ENCODE measurements around the gene ANXA8. TPM values are rescaled to one million over a fixed set of nuclear protein-coding genes. Genes with fewer than 3 reads are reported as not detected.

ANXA8 gene
- total and polyA plus RNA-seq, 2 donors (not counting 3 experiments of a cell fraction or from before 2014, with no cell fraction given) = not detected

DNA sequence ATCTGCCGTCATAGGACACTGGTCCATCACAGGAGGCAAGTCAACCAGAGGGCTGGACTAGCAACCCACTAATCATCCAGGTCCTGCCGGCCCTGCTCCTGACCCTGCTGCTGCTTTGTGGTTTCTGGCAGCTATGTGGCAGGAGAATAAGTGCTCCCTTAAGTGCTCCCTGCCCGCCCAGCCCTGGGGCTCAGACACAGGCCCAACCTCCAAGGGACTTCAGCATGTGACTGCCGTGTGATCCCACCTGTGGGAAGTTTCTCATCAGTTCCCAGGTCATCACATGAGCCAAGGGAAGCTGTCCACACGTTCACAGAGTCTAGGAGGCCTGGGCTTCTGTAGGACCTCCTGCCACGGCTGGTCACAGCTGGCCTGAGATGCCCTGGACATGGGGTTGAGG is 65.6 kb downstream of the ANXA8 start:
- CTCF ChIA-PET = no interaction called here
- H3K27ac ChIP-seq (ENCODE audit: insufficient read depth, low read depth, low read length) = no peak overlapping the region

More for the DNA sequence above, 65.6 kb downstream of the ANXA8 start:
- H3K4me2 ChIP-seq (ENCODE audit: insufficient read depth, low read length) = no peak overlapping the region
- no peak for TF ChIP-seq POLR2AphosphoS5 (IDR thresholded peaks at IDR 0.05; ENCODE audit: insufficient read depth, low read depth, low read length)
- no peak for TF ChIP-seq MAX (IDR thresholded peaks at IDR 0.05; ENCODE audit: insufficient read depth, insufficient read length)
- H3K27me3 ChIP-seq (ENCODE audit: control insufficient read depth in 2 of 2, insufficient read depth in 2 of 2, low read length in 2 of 2) = no peaks in the 10 kb centered on the region
- POLR2A ChIA-PET = no interaction called here
- FAIRE-seq (no peak), DNase-seq (ENCODE audit: low read depth, low spot score) (no peak)
- H3K79me2 ChIP-seq (ENCODE audit: control insufficient read depth, insufficient read depth, low read length) = no peaks in the 10 kb centered on the region
- H3K9me3 ChIP-seq (replicated peaks; ENCODE audit: control insufficient read depth, insufficient read depth, low read length) = no peaks in the 10 kb centered on the region
- H3K4me3 ChIP-seq (replicated peaks in 1 of 3; ENCODE audit: insufficient read depth in 1 of 3, low read depth in 1 of 3, low read length in 3 of 3) = no peak overlapping the region
- H2AFZ ChIP-seq (ENCODE audit: low read depth, low read length) = no peak overlapping the region
- H3K36me3 ChIP-seq (ENCODE audit: control insufficient read depth in 2 of 2, extremely low read depth in 1 of 2, insufficient read depth in 2 of 2, low read length in 2 of 2) = no peaks in the 10 kb centered on the region
- no peaks in the 10 kb centered on the region for H4K20me1 ChIP-seq (replicated peaks; ENCODE audit: control insufficient read depth, extremely low read depth, insufficient read depth, low read length)
- H3K4me1 ChIP-seq (ENCODE audit: control insufficient read depth, extremely low read depth, insufficient read depth, low read length) = peaks cover 9% of the 10 kb centered on the region
- BruUV-seq (replicated peaks) = no TSS peak
- intact Hi-C loops (cut with micrococcal nuclease) (no loop called here), dilution Hi-C loops (cut with MboI; ENCODE audit: extremely low pct_ligation_motif_present, low sequenced_read_pairs) (no loop called here)
- H3K9me1 ChIP-seq (replicated peaks; ENCODE audit: control insufficient read depth, extremely low read depth, insufficient read depth, low read length) = no peaks in the 10 kb centered on the region
- H3K9ac ChIP-seq (replicated peaks; ENCODE audit: extremely low read depth, insufficient read depth, low read length) = no peak overlapping the region

Small RNA genes within 50 kb of the gene (small RNA-seq; reads per million reads assigned to genes)
- gene AL591684.3 (ENCODE audit: insufficient read depth, insufficient read length, low read depth, low replicate concordance) = not detected
- not detected for gene RNA5SP312 (ENCODE audit: insufficient read depth, insufficient read length, low read depth, low replicate concordance)

Other genes starting within 250 kb of the ANXA8 start
- gene GDF10, start 183.9 kb downstream of the ANXA8 start, total RNA-seq = not detected in 2 replicates
- not detected in 2 replicates for gene GDF10, start 183.9 kb downstream of the ANXA8 start, polyA plus RNA-seq
- gene GDF2, start 161.7 kb downstream of the ANXA8 start, total RNA-seq = not detected in 2 replicates
- not detected in 2 replicates for gene GDF2, start 161.7 kb downstream of the ANXA8 start, polyA plus RNA-seq
- not detected in 2 replicates for gene RBP3, start 135.8 kb downstream of the ANXA8 start, total RNA-seq
- not detected in 2 replicates for gene RBP3, start 135.8 kb downstream of the ANXA8 start, polyA plus RNA-seq
- gene ZNF488, start 99.8 kb downstream of the ANXA8 start, total RNA-seq = 0.28 and 0.38 TPM in 2 replicates
- gene ZNF488, start 99.8 kb downstream of the ANXA8 start, polyA plus RNA-seq = 0.14 and 0.21 TPM in 2 replicates
- not detected in 2 replicates for gene FAM25G, start 7.6 kb upstream of the ANXA8 start, total RNA-seq
- not detected in 2 replicates for gene FAM25G, start 7.6 kb upstream of the ANXA8 start, polyA plus RNA-seq
- 8.9 and 14.4 TPM in 2 replicates for gene AGAP9, start 39.5 kb upstream of the ANXA8 start, total RNA-seq
- gene AGAP9, start 39.5 kb upstream of the ANXA8 start, polyA plus RNA-seq = 9.6 and 9.9 TPM in 2 replicates

Data from endothelial cell of umbilical vein (primary cell).